ENCODE results near the gene DYRK3.

Gene DYRK3

DNA sequence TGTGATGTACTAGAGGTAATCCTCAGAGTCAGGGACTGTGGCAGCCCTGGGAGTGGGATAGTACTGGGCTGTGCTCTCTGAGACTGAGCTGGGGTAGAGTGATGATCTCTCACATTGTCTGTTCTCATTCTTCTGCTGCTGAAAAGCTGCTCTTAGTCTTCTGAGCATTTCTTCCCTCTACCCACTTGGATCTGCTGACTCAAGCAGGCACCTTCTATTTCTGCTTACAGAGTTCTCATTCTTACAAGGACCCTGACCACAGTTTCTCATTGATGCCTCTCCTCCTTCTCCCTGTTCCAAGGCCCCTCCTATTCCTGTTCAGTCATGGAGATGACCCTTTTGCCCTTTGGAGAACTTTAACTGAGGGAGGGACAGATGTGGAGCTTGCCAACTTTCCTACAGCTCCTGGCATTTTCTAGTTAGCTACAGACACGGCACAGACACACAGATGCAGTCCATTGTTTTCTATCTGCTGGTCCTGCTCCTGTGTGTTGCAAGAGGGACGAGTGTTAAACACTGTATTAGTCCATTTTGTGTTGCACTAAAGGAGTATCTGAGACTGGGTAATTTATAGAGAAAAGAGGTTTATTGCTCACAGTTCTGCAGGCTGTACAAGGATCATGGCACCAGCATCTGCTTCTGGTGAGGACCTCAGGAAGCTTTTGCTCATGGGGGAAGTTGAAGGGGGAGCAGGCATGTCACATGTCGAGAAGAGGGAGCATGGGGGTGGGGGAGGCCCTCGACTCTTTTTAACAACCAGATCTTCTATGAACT lies 61.7 kb downstream of the DYRK3 start:
- FAIRE-seq: no peak
- no peak for DNase-seq (ENCODE audit: insufficient read length, low spot score)

DNA sequence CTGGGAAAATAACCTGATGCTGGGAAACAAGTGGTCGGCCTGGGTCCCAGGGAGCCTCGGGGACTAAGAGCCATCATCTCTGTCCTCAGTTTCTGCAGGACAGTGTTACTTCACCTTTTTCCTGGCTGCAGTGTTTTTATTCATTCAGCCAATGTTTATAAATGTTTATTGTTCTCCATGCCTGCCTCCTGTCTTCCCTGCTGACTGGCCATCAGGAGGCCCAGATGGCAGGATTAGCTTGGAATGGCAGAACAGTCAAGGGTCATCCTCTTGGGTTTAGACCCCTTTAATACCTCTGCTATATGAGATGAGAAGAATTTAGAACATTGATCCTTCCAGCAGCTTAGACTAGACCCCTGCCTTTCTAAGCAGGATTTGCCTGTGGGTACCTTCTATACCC lies 62.7 kb downstream of the DYRK3 start:
- FAIRE-seq (no peak), DNase-seq (ENCODE audit: insufficient read length, low spot score) (no peak)
